HG03558 (cell line): ENCODE data around the gene ACER2.

ENCODE experiments used
- ATAC-seq: cut with Tn5 transposase; IDR thresholded peaks from one replicate; pipeline ENCODE4 v1.9.1; 2021; ENCODE audit warnings: moderate number of reproducible peaks; ENCODE audit not compliant: unreplicated experiment; ENCODE audit errors: extremely low read depth

Gene ACER2

DNA sequence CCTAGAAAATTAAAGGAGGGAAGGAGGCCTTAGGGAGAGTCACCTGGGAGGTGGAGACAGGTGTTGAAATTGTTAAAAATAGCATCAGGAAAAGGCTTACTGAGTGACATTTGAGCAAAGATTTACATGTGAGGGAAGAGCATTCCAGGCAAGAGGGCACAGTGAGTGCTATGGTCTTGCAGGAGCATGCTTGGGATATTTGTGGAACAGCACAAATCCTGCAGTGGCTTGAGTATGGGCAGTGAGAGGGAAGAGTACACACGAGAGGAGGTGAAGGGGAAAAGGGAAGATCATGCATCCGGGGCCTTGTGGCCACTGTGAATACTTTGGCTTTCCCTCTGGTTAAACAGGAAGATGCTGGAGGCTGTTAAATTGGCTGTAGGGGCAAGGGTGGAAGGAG, 36.6 kb downstream of the ACER2 start:
- ATAC-seq: no peak

DNA sequence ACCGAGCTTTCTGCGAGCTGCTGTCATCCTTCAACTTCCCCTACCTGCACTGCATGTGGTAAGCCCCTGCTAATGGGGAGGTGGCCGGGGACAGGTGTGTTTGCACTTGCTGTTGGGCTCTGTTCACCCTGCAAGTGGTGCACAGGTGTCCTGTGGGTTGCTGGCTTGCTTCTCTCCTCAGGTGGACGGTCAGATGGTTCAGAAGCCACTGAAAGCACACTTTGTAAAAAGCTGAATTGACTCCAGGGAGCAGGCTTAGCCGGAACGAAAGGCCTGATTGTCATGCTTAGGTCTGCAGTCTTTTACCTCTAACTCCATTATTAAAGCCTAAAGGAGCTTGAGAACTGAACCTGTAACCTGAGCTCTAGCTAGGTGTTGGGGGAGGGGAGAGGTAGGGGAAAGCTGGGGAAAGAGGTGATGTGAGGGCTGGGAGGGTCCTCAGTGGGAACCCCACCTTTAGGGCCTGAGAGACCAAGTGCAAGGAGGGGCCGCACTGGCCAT, 37.6 kb downstream of the ACER2 start:
- ATAC-seq: no peak

DNA sequence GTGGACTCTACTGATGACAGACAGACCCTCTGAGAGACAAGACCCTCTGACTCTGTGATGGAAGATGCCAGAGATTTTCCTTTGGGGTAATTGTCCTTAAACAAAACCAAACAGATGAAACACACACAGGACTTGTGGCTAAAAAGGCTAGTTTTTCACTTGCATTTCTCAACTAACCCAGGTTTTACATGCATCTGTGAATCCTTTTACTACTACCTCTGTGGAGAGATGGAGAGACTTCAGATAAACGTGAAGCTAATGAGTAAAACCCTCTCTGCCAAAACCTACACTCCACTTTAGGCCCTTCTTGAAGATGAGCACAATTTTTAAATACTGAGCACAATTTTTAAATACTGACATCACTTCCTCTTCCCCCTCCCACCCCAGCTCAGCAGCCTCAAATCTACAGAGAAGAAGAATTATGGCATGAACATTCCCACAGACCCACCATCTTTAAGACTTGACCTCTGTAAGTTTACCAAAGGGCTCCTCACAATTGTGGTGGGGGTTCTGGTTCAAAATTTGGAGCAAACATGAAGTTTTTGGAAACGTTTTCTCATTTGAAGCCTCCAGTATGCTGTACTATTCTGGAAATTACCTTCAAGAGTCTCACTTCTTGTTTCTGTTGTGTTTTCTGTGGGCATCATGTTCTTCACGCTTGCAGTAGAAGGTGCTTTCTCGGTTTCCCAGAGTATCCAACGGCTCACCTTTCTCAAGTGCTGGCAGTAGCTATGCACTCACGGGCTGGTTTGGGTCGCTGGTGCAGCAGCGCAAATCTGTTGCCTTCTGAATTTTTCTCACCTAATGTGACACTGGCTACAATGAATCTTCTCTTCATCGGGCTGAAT, 42.7 kb downstream of the ACER2 start:
- peak; percentile 91 for ATAC-seq

DNA sequence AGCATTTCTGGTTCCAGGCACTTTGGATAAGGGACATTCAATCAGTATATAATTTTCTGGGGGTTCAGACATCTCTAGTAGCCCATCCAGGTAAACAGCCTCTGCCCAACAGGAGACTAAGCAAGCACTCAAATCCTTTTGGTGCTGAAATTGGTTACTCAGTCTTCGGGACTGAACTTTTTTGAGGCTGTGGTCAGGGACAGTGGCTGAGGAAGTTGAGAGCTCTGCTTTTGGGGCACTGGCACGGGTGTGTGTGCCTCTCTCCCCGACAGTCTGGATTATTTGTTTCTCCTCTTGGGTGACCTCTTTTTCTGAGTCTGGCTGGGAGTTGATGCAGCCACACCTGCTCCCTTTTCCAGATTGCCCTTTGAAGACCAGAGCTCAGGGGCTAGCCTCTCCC, 47.6 kb downstream of the ACER2 start:
- ATAC-seq: no peak

- ATAC-seq: peak; percentile 54
These were observed 48.3 kb downstream of the ACER2 start for GRCh38 chr9:19456996-19457692.

- ATAC-seq: no peak
These were observed 48.8 kb downstream of the ACER2 start for GRCh38 chr9:19457693-19458009.

DNA sequence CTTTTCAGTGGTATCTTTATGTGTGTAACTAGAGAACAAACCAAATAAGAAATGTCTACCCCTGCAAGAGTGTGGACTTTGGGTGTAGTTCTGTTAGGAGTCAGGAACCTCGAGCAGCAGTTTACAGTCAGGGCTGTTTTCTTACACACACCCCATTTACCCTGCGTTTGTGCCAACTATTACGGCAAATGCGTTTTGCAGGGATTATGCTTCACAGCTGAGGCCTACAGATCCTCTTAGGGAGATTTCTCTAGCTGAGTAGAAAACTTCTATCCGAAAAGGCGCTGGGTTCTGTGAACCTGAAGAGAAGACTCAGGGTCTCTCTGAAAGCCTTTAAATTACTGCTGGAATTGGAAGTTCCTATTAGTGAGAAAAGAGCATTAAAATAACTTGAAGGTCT, 51.4 kb downstream of the ACER2 start:
- ATAC-seq: no peak

- ATAC-seq: no peak
These were observed 52.3 kb downstream of the ACER2 start for GRCh38 chr9:19461135-19461534.

DNA sequence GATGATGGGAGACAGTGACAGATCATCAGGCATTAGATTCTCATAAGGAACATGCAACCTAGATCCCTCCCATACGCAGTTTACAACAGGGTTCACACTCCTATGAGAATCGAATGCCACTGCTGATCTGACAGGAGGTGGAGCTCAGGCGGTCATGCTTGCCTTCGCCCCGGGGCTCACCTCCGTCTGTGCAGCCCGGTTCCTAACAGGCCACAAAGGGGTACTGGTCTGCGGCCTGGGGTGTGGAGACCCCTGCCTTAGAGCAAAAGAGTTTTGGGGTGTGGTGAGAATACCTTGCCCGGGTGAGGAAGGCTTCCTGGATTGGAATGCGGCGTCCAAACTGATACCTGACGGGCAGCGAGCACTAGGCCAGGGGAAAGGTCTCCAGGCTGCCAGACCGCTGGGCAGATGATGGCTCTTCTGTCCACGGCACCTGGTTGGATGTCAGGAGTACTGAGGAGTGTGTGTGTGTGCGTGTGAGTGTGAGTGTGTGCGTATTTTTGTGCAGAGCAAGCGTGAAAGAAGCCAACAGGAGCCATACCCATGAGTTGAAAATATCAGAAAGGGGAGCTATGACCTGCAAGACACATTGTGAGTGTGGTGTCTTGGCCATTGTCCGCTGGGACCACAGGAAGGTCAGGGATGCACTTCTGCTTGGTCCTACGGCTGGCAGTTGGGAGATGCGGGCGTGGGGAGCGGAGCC, 55.4 kb downstream of the ACER2 start:
- no peak for ATAC-seq

DNA sequence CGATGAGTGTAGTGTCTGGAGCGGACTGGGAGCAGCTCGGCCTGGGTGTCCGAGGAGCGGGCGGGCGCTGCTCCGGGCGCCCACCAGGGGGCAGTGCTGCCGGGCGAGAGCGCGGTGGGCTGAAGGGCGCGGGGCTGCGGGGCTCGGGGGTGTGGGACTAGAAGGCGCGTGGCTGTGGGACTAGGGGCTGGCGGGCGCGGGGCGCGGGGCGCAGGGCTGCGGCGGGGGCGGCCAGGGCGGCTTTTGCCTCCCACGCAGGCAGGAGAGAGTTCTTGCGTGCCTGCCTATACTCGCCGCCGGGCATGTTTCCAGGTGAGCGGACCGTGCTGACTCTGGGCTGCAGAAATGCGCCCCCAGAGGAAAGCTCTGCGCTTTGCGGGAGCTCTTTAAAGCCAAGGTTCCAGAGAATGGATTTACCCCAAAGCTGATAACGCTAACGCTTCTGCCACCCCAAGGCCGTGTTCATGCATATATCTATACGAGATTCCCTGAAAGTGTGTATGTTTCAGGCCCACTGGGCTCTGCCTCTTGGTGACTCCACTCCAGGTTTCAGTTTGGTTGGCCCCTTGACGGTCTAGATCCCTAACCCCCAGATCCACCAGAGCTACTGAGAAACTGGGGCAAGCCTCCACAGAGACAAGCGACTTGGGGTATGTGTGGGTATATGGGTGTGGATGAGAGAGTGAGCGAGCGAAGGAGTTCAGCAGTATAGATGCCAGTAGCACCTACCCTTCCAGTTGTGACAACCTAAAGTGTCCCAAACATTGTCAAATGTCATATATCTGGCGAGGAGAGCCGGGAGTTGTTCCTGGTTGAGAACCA, 56.2 kb downstream of the ACER2 start:
- peak; percentile 90 for ATAC-seq

- ATAC-seq: no peak
These were observed 56.9 kb downstream of the ACER2 start for GRCh38 chr9:19465586-19466279.

DNA sequence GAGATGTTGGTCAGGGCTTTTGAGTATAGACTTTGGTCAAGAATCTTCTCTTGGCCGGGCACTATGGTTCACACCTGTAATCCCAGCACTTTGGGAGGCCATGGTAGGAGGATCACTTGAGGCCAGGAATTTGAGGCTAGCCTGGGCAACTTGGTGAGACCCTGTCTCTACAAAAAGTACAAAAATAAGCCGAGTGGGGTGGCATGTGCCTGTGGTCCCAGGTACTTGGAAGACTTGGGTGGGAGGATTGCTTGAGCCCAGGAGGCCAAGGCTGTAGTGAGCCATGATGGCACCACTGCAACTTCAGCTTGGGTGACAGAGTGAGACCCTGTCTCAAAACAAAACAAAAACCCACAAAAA, 57.5 kb downstream of the ACER2 start:
- ATAC-seq: no peak

GRCh38 chr9:19469271-19469670, 60.5 kb downstream of the ACER2 start:
- no peak for ATAC-seq

DNA sequence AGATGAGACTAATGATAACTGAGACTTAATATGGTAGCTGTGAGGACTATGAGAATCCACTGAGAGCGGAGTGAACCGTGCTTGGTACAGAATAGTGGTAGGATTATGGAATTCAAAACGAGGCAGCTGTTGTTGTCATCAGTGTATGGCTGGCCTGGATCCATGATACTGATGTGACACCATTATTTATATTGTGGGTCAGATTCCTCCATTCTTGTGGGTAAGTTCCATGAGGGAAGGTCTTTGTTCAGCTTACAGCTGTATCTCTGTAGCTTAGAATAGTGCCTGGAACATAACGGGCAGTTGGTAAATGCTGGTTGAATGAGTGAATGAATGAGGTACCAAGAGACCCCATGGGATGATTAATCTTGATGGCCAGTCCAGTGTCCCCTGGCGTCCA, 61.8 kb downstream of the ACER2 start:
- ATAC-seq: no peak

- no peak for ATAC-seq
These were observed 62.3 kb downstream of the ACER2 start for GRCh38 chr9:19470981-19471650.

DNA sequence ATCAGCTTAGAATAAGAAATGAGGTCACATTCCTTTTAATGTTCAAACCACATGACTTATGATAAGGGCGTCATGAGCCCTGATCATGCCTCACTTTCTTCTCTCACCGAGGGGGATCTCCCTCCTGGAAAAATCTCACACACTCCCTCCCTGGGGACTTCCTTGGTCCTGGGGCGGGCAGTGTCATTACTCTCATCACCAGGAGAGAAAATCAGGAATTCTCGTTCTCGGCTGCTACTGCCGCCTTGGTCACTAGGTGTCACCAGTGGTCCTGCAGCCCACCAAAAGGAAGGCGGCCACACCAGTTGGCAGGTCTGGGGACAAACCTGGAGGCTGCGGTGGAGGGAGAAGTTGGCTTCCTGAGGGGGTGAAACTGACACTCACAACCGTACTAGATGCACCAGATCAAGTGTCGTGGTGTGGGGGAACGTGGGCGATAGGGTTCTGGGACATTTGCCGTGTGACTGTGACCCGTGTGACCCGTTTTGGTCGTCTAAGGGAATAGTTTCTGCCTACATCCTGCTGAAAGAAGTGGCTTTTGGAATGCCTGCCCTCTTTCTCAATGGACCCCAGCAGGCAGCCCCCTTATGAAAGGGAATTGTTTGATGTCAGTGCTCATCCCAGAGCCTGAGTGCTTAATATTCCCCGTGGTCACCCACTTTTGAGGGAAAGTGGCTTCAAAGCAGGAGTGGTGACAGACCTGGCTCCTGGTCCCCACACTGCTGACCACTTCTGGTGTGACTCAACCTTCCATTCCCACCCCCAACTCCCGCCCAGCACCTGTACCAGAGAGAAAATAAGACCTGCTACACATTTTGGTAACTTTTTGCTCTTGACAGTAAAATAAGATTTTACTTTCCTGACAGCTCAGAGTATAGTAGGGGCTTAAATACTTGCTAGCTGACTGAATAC, 63.2 kb downstream of the ACER2 start:
- ATAC-seq: no peak

GRCh38 chr9:19473605-19474004, 64.8 kb downstream of the ACER2 start:
- ATAC-seq: no peak

GRCh38 chr9:19479874-19480273, 71.1 kb downstream of the ACER2 start:
- no peak for ATAC-seq
